Neuronal stem cell (in vitro differentiated cells): ENCODE data around the gene GNA14.

Source experiments
- DNase-seq: peaks from one replicate; pipeline ENCODE4 v3.0.0-alpha.2; 2013; ENCODE audit warnings: low spot score
- H2AFZ ChIP-seq: one replicate; pipeline ENCODE4 v1.6.1; 2013; ENCODE audit warnings: mild to moderate bottlenecking, low read length, inconsistent platforms
- H2AK5ac ChIP-seq: 2 replicates; pipeline ENCODE4 v1.6.1; 2013; ENCODE audit warnings: low read depth, mild to moderate bottlenecking, inconsistent platforms, low read length, moderate library complexity, mixed read lengths
- H2BK120ac ChIP-seq: 2 replicates; pipeline ENCODE4 v1.6.1; 2013; ENCODE audit warnings: low read depth, mild to moderate bottlenecking, inconsistent platforms, low read length, moderate library complexity, mixed read lengths
- H2BK12ac ChIP-seq: one replicate; pipeline ENCODE4 v1.6.1; 2013; ENCODE audit warnings: low read length, inconsistent platforms
- H2BK15ac ChIP-seq: 2 replicates; pipeline ENCODE4 v1.6.1; 2013; ENCODE audit warnings: mild to moderate bottlenecking, low read length, inconsistent platforms, mixed read lengths
- H2BK5ac ChIP-seq: one replicate; pipeline ENCODE4 v1.6.1; 2013; ENCODE audit warnings: inconsistent platforms, mild to moderate bottlenecking, low read length, moderate library complexity
- H3K14ac ChIP-seq: one replicate; pipeline ENCODE4 v1.6.1; 2013; ENCODE audit warnings: low read length, inconsistent platforms
- H3K18ac ChIP-seq: 2 replicates; pipeline ENCODE4 v1.6.1; 2013; ENCODE audit warnings: low read length, inconsistent platforms
- H3K23ac ChIP-seq: 2 replicates; pipeline ENCODE4 v1.6.1; 2013; ENCODE audit warnings: low read depth, mild to moderate bottlenecking, mixed read lengths, low read length, inconsistent platforms; ENCODE audit not compliant: poor library complexity
- H3K27ac ChIP-seq: replicated peaks from 3 replicates; pipeline ENCODE4 v1.5.1; 2013; ENCODE audit warnings: low read length, inconsistent platforms
- H3K27me3 ChIP-seq, 3 experiments: 2 replicates each; pipeline ENCODE4 v1.6.1; 2013; ENCODE audit warnings: low read length in 3 of 3, mild to moderate bottlenecking in 2 of 3, inconsistent platforms in 1 of 3, low read depth in 1 of 3, mixed read lengths in 1 of 3, moderate library complexity in 1 of 3; ENCODE audit not compliant: control insufficient read depth in 3 of 3, insufficient read depth in 3 of 3
- H3K36me3 ChIP-seq, 2 donors: replicated peaks in 1 of 2; 2 replicates each; pipeline ENCODE4 v1.6.1; 2013; ENCODE audit warnings: low read length in 2 of 2; ENCODE audit not compliant: control insufficient read depth in 2 of 2, insufficient read depth in 2 of 2
- H3K4ac ChIP-seq: 2 replicates; pipeline ENCODE4 v1.6.1; 2013; ENCODE audit warnings: inconsistent platforms, mild to moderate bottlenecking, low read length, moderate library complexity
- H3K4me1 ChIP-seq, 2 donors: 1 replicate in 1 of 2; 2 replicates in 1 of 2; pipeline ENCODE4 v1.6.1; 2013; ENCODE audit warnings: low read length in 2 of 2, low read depth in 1 of 2; ENCODE audit not compliant: control insufficient read depth in 2 of 2, insufficient read depth in 1 of 2
- H3K4me2 ChIP-seq: one replicate; pipeline ENCODE4 v1.6.1; 2013; ENCODE audit warnings: mild to moderate bottlenecking, low read length, inconsistent platforms; ENCODE audit not compliant: insufficient read depth, poor library complexity, severe bottlenecking
- H3K4me3 ChIP-seq, 2 donors: 2 replicates each; pipeline ENCODE4 v1.5.1; 2013; ENCODE audit warnings: low read length in 2 of 2, mild to moderate bottlenecking in 2 of 2, inconsistent platforms in 1 of 2, moderate library complexity in 1 of 2
- H3K79me1 ChIP-seq: one replicate; pipeline ENCODE4 v1.6.1; 2013; ENCODE audit warnings: low read depth, mild to moderate bottlenecking, inconsistent platforms, low read length, moderate library complexity
- H3K9ac ChIP-seq: one replicate; pipeline ENCODE4 v1.6.1; 2013; ENCODE audit warnings: mild to moderate bottlenecking, low read depth, low read length, inconsistent platforms; ENCODE audit not compliant: poor library complexity
- H3K9me3 ChIP-seq, 2 donors: replicated peaks in 1 of 2; 2 replicates each; pipeline versions ENCODE3 to v1.6.1; 2013; ENCODE audit warnings: low read length in 2 of 2, mild to moderate bottlenecking in 2 of 2, inconsistent platforms in 1 of 2, low read depth in 1 of 2, mixed read lengths in 1 of 2, moderate library complexity in 1 of 2; ENCODE audit not compliant: control insufficient read depth in 2 of 2, insufficient read depth in 1 of 2
- H4K8ac ChIP-seq: one replicate; pipeline ENCODE4 v1.6.1; 2013; ENCODE audit warnings: low read depth, mild to moderate bottlenecking, inconsistent platforms, low read length, moderate library complexity
- H4K91ac ChIP-seq: one replicate; pipeline ENCODE4 v1.6.1; 2013; ENCODE audit warnings: low read length, low read depth, mild to moderate bottlenecking, inconsistent platforms; ENCODE audit not compliant: poor library complexity
- WGBS, 2 donors: extraction: QIAGEN DNeasy Blood & Tissue Kit; methylation state at CpG; one replicate each; pipeline ENCODE4 v1.1.7; 2013; ENCODE audit warnings: missing lambda C conversion rate in 2 of 2, mixed read lengths in 1 of 2; ENCODE audit not compliant: insufficient read length in 2 of 2, insufficient replicate concordance in 1 of 2; ENCODE audit errors: extremely low coverage in 2 of 2; 5-methylcytosine and 5-hydroxymethylcytosine counted together

The GNA14 gene

GRCh38 chr9:77423841-77424240 is 224.3 kb downstream of the GNA14 start:
- no peak overlapping the region for H3K27ac ChIP-seq

GRCh38 chr9:77422969-77423368 is 225.2 kb downstream of the GNA14 start:
- no peak overlapping the region for H2AK5ac ChIP-seq

More at GRCh38 chr9:77423841-77424240, 224.3 kb downstream of the GNA14 start:
- Histone ChIP-seq H4K91ac (no peak overlapping the region), H3K9ac (no peak overlapping the region), H2BK5ac (no peak overlapping the region), H2BK15ac (no peak overlapping the region), H3K27me3 (no peaks in the 10 kb centered on the region), H3K23ac (no peak overlapping the region), H3K18ac (no peak overlapping the region), H3K9me3 (no peaks in the 10 kb centered on the region), H4K8ac (no peak overlapping the region), H3K4me3 (no peak overlapping the region), H3K4ac (no peak overlapping the region), H2AK5ac (no peak overlapping the region), H3K79me1 (no peaks in the 10 kb centered on the region), H2BK12ac (no peak overlapping the region), H2BK120ac (no peak overlapping the region), H3K4me2 (no peak overlapping the region), H3K14ac (no peak overlapping the region), H3K36me3 (no peaks in the 10 kb centered on the region), H2AFZ (no peak overlapping the region), H3K4me1 (peaks cover 0 to 3% of the 10 kb centered on the region in 2 donors)
- no CpG with 5 or more reads among the region's 3 CpGs for WGBS, 2 donors
- DNase-seq: no peak

GRCh38 chr9:77421506-77422265 is 226.4 kb downstream of the GNA14 start:
- H3K4me1 ChIP-seq: no peaks in the 10 kb centered on the region
- no peak overlapping the region for H2BK5ac ChIP-seq
- H4K91ac ChIP-seq: no peak overlapping the region
- H3K23ac ChIP-seq: no peak overlapping the region
- H3K18ac ChIP-seq: no peak overlapping the region
- H3K9me3 ChIP-seq: no peaks in the 10 kb centered on the region
- WGBS, 2 donors: no CpG with 5 or more reads among the region's 10 CpGs
- no peaks in the 10 kb centered on the region for H3K79me1 ChIP-seq
- H4K8ac ChIP-seq: no peak overlapping the region
- H2AK5ac ChIP-seq: no peak overlapping the region
- H2BK15ac ChIP-seq: no peak overlapping the region
- no peak overlapping the region for H3K9ac ChIP-seq
- no peak overlapping the region for H2BK120ac ChIP-seq
- H2BK12ac ChIP-seq: no peak overlapping the region
- H3K27me3 ChIP-seq: no peaks in the 10 kb centered on the region
- no peak overlapping the region for H3K27ac ChIP-seq
- no peak overlapping the region for H3K4ac ChIP-seq
- no peaks in the 10 kb centered on the region for H3K36me3 ChIP-seq
- no peak overlapping the region for H3K4me2 ChIP-seq
- no peak for DNase-seq
- H3K14ac ChIP-seq: no peak overlapping the region
- H3K4me3 ChIP-seq: no peak overlapping the region
- no peak overlapping the region for H2AFZ ChIP-seq

More at GRCh38 chr9:77422969-77423368, 225.2 kb downstream of the GNA14 start:
- H4K91ac ChIP-seq: no peak overlapping the region
- no peaks in the 10 kb centered on the region for H3K36me3 ChIP-seq
- no peak overlapping the region for H2AFZ ChIP-seq
- no peak overlapping the region for H3K18ac ChIP-seq
- no peak overlapping the region for H2BK15ac ChIP-seq
- H3K79me1 ChIP-seq: no peaks in the 10 kb centered on the region
- no peak overlapping the region for H2BK120ac ChIP-seq
- no peak overlapping the region for H2BK12ac ChIP-seq
- H3K4me1 ChIP-seq: peaks cover 0 to 3% of the 10 kb centered on the region in 2 donors
- no peaks in the 10 kb centered on the region for H3K27me3 ChIP-seq
- H3K9ac ChIP-seq: no peak overlapping the region
- no peaks in the 10 kb centered on the region for H3K9me3 ChIP-seq
- H4K8ac ChIP-seq: no peak overlapping the region
- no peak overlapping the region for H3K14ac ChIP-seq
- H3K4me3 ChIP-seq: no peak overlapping the region
- DNase-seq: no peak
- no CpG with 5 or more reads among the region's 3 CpGs for WGBS, 2 donors
- no peak overlapping the region for H2BK5ac ChIP-seq
- H3K4me2 ChIP-seq: no peak overlapping the region
- no peak overlapping the region for H3K27ac ChIP-seq
- no peak overlapping the region for H3K4ac ChIP-seq
- no peak overlapping the region for H3K23ac ChIP-seq

- no peak overlapping the region for H3K4me3 ChIP-seq
- H2BK5ac ChIP-seq: no peak overlapping the region
- DNase-seq: no peak
- H3K4ac ChIP-seq: no peak overlapping the region
- H3K27me3 ChIP-seq: no peaks in the 10 kb centered on the region
- no peak overlapping the region for H3K23ac ChIP-seq
- WGBS, 2 donors: no CpG with 5 or more reads among the region's 2 CpGs
- H3K14ac ChIP-seq: no peak overlapping the region
- H2BK120ac ChIP-seq: no peak overlapping the region
- no peak overlapping the region for H4K91ac ChIP-seq
- no peaks in the 10 kb centered on the region for H3K79me1 ChIP-seq
- H2AK5ac ChIP-seq: no peak overlapping the region
- no peaks in the 10 kb centered on the region for H3K36me3 ChIP-seq
- H3K9ac ChIP-seq: no peak overlapping the region
- H2AFZ ChIP-seq: no peak overlapping the region
- no peak overlapping the region for H4K8ac ChIP-seq
- H2BK15ac ChIP-seq: no peak overlapping the region
- H3K27ac ChIP-seq: no peak overlapping the region
- H3K4me1 ChIP-seq: no peaks in the 10 kb centered on the region
- no peak overlapping the region for H3K4me2 ChIP-seq
- H2BK12ac ChIP-seq: no peak overlapping the region
- no peak overlapping the region for H3K18ac ChIP-seq
- no peaks in the 10 kb centered on the region for H3K9me3 ChIP-seq
Measured at GRCh38 chr9:77420641-77421040, 227.5 kb downstream of the GNA14 start.
